Epithelial cell of prostate (primary cell): Measurements from ENCODE around the gene SLC16A2.

ENCODE experiments used
- DNase-seq: peaks from one replicate; pipeline ENCODE4 v3.0.0-alpha.2; 2011; ENCODE audit warnings: low read depth, low spot score
- H3K27ac ChIP-seq: fragments of 450-650 bp; 2 replicates; pipeline ENCODE4 v1.5.1; 2017; ENCODE audit warnings: mild to moderate bottlenecking

SLC16A2 gene

DNA sequence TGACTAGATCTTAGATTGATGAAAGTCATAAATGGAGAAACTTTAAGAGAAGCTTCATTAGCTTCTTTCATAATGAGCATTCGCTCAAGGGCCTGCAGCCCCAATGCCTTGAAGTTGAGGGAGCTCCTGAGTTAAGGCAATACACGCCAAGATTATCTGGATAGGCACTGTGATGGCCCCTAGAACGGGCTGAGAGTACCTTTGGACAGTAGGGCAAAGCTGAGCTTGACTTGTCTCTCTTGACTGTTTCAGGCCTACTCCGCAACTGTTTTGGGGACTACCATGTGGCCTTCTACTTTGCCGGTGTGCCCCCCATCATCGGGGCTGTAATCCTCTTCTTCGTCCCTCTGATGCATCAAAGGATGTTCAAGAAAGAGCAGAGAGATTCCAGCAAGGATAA is 109.8 kb downstream of the SLC16A2 start:
- H3K27ac ChIP-seq = no peak overlapping the region
- no peak for DNase-seq

DNA sequence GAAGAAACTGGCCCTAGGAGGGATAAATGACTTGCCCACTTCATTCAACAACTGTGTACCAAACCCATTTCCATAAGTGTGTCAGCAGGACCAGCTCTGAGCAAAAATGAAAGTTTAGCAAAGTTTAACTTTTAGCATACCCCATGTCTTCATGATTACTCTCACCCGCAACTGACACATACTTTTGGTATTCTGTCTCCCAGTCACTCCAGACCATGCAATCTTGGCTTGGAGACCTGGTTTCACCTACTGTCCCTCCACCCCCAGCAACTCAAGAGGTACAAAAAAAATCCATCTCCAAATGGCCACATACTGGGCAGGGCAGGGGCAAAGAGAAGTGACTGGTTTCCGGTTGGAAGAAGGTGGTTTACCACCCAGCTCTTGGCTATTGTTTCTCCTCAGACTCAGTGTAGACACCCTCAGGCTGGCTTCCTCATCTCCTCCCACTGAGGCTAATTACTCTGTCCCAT is 113.3 kb downstream of the SLC16A2 start:
- peak overlapping the region; percentile 79 for H3K27ac ChIP-seq
- DNase-seq = no peak

DNA sequence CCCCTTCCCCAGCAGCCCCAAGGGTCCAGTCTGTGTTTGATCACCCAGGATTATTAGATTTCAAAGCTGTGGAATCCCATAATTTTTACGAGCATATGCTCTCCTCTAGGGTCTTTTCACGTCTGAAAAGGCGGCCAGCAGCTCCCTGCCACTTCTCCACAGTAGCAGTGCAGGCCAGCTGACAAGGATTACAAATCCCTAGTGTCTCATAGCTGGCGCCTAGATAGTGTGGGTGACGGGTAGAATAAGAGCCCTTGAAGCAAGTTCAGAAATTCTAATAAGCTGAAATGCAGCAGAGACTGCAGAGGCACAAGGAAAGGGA is 113.8 kb downstream of the SLC16A2 start:
- peak overlapping the region; percentile 79 for H3K27ac ChIP-seq
- DNase-seq = no peak

DNA sequence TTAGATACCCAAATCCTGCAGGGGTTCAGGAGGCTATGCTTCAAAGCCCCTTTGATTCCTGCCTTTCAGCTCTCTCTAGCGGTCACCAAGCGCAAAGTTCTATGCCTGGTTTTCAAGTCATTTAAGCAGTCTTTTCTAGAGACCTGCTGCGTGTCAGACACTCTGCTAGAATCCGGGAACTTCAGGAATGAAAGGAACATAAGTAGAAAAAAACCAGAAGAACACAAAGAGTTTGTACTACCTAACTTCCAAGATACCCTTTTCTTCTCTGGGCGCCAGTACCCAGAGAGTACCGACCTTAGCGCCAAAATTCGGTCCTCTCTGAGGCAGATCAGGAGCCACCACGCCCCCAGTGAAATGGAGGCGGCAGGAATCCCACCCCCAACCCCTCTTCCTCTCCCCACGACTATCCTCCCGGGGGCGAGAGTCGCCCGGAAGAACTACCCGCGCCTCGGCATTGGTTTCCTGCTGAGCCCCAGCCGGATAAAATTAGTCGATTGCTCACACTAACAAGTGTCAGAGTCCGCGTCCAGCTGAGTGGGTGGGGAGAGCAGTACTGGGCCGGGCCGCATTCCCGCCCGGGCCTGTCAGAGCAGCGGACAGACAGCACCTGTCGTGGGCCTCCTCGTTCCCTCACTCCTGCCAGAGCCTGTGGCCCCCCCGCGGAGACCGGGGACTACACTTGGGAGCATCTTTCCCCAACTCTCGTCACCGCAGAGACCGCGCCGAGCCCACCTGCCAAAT is 114.3 kb downstream of the SLC16A2 start:
- H3K27ac ChIP-seq = peak overlapping the region; percentile 79
- DNase-seq = peak; percentile 33

DNA sequence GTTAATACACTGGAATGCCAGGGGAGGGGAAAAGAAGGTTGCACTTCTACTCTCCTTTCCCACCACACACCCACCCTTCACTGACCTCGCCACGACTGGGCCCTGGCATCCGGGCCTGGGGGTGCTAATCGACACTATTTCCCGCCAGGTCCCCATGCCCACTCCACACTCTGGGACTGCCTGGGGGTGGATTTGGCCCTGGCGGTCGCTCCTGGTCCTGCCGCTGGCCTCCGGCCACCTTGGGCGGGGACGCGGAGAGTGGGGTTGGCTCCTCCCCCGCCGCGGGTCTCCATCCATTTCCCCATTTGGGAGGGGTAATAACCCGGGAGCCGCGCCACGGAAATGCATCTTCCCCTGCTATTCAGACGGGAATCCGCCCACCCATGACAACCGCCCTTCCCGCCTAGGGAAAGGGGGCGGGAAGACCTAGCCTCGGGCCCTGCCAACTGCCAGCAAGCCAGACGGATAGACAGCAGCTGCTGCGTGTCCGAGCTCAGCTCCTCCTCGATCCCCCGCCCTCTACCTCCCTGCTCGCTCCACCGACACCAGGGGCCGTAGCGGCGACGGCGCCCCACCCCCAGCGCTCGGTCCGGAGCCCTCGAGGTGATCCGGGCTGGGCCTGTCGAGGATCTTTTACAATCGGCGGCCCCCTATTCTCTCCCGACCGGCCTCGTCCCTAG is 115.0 kb downstream of the SLC16A2 start:
- no peak for DNase-seq
- peak overlapping the region; percentile 79 for H3K27ac ChIP-seq

DNA sequence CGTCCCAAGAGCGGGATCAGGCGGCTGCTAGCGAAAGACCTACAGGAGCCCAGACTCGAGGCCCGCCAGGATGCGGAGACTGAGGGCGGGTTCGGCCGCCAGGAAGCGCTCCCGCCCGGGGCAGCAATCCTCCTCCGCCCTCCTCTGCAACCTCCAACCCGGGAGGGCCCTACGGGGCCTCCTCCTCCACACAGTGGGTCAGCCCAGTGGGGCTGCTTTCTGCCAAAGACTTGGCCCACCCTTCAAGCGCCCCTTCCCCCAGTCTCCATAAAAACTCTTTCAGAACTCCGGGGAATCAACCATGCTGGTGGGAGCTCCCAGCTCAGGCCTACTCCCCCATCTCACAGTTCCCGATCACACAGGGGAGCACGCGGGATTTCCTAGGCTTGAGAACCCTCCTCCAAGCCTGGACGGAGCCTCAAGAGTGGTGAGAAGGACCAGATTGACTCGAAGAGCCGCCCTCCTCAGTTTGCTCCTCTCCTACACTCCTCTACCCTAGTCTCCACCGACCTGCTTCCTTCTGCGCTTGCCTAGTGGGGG is 115.6 kb downstream of the SLC16A2 start:
- peak overlapping the region; percentile 79 for H3K27ac ChIP-seq
- DNase-seq = no peak

DNA sequence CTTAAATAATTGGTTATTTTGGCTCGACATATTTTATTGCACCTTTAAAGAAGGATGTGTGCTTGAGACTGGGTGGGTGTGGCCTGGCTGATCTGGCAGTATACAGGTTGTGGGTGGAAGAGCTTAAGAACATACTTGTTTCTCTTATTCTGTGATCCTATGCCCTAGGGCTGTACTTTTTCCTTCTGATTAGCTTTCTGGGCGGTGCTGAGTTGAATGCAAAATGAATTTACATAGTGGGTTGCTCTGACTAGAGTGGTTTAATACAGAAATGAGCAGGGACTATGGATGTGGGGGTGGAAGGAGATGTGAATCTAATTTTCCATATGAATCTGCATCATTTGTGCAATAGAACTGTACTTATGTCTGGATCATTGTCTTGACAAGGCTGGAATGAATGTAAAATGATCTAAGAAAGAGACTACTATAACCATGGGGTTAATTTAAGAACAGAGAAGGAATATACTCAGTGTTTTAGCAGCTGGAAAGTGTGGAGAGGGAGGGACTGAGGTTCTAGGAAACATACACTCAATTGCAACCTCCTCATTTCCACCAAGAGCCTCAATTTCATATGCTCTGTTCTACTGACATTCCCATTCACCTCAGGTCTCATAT is 119.4 kb downstream of the SLC16A2 start:
- DNase-seq = no peak
- no peak overlapping the region for H3K27ac ChIP-seq

DNA sequence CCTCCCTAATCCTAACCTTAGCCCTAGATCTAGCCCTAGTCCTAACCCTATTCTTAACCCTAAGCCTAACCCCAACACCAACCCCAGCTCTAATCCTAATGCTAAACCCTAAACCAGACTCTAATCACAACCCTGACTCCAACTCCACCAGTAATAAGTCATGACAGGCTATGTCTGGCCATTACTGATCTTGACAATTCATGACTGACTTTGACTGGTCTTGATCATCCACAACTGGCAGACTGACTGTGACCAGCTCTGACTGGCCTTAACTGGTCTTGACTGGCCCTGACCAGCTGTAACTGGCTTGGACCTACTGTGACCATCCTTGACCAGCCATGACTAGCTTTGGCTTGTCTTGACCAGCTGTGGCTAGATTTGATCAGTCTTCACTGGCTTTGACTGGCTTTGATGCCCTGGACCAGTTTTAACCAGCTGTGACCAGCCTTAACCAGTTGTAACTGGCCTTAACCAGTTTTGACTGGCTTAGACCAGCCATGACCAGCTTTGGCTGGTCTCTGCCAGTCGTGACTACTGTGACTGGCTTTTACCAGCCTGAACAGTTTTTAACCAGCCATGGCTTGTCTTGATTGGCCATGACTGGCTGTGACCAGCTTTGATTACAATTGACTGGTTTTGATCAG is 124.7 kb downstream of the SLC16A2 start:
- no peak overlapping the region for H3K27ac ChIP-seq
- no peak for DNase-seq

DNA sequence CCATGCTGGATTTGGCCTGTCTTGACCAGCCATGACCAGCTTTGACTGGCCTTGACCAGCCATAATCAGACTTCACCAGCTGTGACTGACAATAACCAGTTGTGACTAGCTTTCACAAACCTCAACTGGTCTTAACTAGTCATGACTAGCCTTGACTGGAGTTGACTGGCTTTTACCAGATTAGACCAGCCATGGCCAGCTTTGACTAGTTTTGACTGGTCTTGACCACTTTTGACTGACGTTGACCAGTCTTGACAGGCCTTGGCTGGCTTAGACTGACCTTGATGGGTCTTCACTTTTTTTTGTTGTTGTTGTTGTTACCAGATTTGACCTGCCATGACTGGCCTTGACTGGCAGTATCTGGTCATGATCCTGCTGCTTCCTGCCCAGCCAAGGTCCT is 125.7 kb downstream of the SLC16A2 start:
- no peak for DNase-seq
- H3K27ac ChIP-seq = no peak overlapping the region

DNA sequence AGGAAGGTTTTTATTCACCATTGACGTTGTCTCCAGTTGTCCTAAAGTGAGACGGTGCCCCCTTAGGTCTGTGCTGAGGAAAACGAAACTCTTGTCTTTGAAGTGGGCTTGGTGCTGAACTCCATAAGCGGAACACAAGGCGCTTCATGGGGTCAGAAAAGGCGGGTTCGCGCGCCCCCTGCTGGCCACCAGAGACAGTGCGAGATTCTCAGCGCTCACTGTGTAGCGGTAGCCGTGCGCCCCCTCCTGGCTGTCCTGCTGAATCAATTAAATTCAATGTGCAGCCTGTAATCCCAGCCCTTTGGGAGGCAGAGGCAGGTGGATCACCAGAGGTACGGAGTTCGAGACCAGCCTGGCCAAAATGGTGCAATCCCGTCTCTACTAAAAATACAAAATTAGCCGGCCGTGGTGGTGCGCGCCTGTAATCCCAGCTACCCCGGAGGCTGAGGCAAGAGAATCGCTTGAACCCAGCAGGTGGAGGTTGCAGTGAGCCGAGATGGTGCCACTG is 129.1 kb downstream of the SLC16A2 start:
- no peak overlapping the region for H3K27ac ChIP-seq
- no peak for DNase-seq

DNA sequence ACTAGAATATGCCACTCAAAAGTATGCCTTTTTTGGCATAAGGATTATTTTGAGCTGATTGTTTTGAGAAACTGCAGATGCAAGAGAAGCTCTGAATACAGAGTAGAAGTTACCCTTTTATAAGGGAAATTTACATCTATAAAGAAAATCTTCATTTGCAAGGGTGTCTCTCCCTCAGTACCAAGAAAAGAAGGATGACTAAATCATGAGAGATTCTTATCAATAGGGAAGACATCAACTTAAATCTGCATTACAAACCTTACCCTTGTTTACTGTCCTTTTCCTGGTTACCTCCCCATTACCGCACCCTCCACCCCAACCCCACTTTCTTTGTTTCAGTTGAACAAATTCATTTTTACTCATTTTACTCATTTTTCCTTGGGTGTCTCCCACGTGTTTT is 130.6 kb downstream of the SLC16A2 start:
- no peak for DNase-seq
- no peak overlapping the region for H3K27ac ChIP-seq

DNA sequence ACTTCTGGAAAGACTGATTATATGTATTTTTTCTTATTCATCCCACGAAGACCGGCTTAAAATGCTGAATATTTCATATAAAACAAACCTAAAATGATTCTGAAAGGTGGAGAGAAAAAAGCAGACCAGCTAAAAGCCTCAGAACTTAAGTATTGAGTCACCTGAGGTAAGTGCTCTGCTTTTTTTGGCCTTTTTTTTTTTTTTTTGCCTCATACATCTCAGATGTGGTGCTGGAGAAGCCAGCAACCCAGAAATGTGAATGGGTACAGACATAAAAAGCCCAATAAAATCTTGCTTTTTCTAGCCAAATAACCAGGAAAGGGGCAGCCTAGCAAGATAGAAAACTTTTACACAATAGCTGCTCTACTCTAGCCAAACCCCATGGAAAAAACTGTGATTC is 136.1 kb downstream of the SLC16A2 start:
- no peak for DNase-seq
- H3K27ac ChIP-seq = no peak overlapping the region

DNA sequence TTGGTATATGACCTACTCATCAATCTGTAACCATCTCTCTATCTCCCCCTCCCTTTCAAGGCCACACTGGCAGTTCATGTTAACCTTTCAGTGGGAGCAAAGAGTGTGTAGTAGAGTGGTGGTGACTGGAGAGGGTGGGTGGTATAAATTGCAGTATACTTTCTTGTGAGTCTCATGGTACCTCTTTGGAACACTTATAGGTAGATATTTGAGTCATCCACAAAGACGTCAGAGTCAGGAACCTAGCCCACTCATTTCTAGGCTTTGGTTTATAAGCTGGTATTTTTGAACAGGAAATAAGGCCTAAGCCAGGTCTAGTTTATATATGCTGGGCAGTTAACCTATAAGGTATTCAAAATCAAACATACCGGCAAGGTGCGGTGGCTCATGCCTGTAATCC is 156.8 kb downstream of the SLC16A2 start:
- no peak for DNase-seq
- no peak overlapping the region for H3K27ac ChIP-seq

DNA sequence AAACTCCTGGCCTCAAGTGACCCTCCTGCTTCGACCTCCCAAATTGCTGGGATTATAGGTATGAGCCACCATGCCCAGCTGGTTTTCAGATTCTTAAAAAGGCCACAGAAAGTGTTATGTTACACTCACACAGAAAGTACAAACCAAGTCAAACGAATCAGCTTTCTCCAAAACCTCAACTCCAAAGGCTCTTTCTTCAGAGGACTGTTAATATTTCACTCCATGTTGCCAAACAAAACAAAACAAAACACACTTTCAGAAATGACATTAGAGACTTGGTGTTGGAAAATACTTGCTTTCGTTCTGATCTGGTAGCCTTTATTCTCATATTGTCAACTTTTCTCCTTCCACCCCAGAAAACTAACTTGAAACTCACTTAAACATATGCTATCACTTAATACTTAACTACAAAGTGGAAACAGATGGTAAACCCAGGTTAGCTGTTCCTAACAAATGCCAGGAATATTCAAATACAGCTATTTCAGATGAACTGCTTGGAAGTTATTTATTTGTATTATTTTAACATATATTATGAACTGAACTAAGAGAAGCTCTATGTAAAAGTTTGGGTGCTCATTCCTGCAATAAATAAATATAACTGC is 158.4 kb downstream of the SLC16A2 start:
- no peak for DNase-seq
- no peak overlapping the region for H3K27ac ChIP-seq
